ENCODE data around the gene NFIC.
"Not testable (repeated sequence)": the region's sequence is repeated elsewhere in the genome, so short reads cannot be mapped to it uniquely, and the experiment has no call there.

NFIC gene

GRCh38 chr19:3444695-3445234 lies 78.4 kb downstream of the NFIC start:
- no peaks in the 10 kb centered on the region for H3K36me3 Mint-ChIP-seq (ENCODE audit: low read depth)
- H3K27me3 Mint-ChIP-seq: no peaks in the 10 kb centered on the region
- no peaks in the 10 kb centered on the region for H3K9me3 Mint-ChIP-seq

GRCh38 chr19:3446657-3447056 lies 80.3 kb downstream of the NFIC start:
- H3K36me3 Mint-ChIP-seq (ENCODE audit: low read depth); H3K27me3 Mint-ChIP-seq; H3K27ac Mint-ChIP-seq; H3K4me1 Mint-ChIP-seq (ENCODE audit: low read depth); H3K4me3 Mint-ChIP-seq; H3K9me3 Mint-ChIP-seq: not testable (repeated sequence)

More at GRCh38 chr19:3444695-3445234, 78.4 kb downstream of the NFIC start:
- H3K27ac Mint-ChIP-seq: no peak overlapping the region
- H3K4me1 Mint-ChIP-seq (ENCODE audit: low read depth): no peaks in the 10 kb centered on the region
- H3K4me3 Mint-ChIP-seq: no peak overlapping the region

- Mint-ChIP-seq H3K9me3 (no peaks in the 10 kb centered on the region), H3K27me3 (no peaks in the 10 kb centered on the region), H3K27ac (no peak overlapping the region), H3K4me3 (no peak overlapping the region), H3K4me1 (ENCODE audit: low read depth) (no peaks in the 10 kb centered on the region), H3K36me3 (ENCODE audit: low read depth) (peaks cover 12% of the 10 kb centered on the region)
These were observed 82.4 kb downstream of the NFIC start for GRCh38 chr19:3448616-3449334.

- H3K36me3 Mint-ChIP-seq (ENCODE audit: low read depth): peaks cover 12% of the 10 kb centered on the region
- H3K9me3 Mint-ChIP-seq: no peaks in the 10 kb centered on the region
- no peaks in the 10 kb centered on the region for H3K4me1 Mint-ChIP-seq (ENCODE audit: low read depth)
- H3K4me3 Mint-ChIP-seq: no peak overlapping the region
- no peak overlapping the region for H3K27ac Mint-ChIP-seq
- no peaks in the 10 kb centered on the region for H3K27me3 Mint-ChIP-seq
These were observed 84.5 kb downstream of the NFIC start for GRCh38 chr19:3450796-3451411.

- H3K9me3 Mint-ChIP-seq: no peaks in the 10 kb centered on the region
- no peak overlapping the region for H3K4me3 Mint-ChIP-seq
- H3K36me3 Mint-ChIP-seq (ENCODE audit: low read depth): peaks cover 12% of the 10 kb centered on the region
- no peaks in the 10 kb centered on the region for H3K27me3 Mint-ChIP-seq
- no peaks in the 10 kb centered on the region for H3K4me1 Mint-ChIP-seq (ENCODE audit: low read depth)
- H3K27ac Mint-ChIP-seq: no peak overlapping the region
These were observed 85.1 kb downstream of the NFIC start for GRCh38 chr19:3451451-3451866.

- H3K4me1 Mint-ChIP-seq (ENCODE audit: low read depth): no peaks in the 10 kb centered on the region
- no peaks in the 10 kb centered on the region for H3K9me3 Mint-ChIP-seq
- peaks cover 12% of the 10 kb centered on the region for H3K36me3 Mint-ChIP-seq (ENCODE audit: low read depth)
- no peak overlapping the region for H3K4me3 Mint-ChIP-seq
- H3K27me3 Mint-ChIP-seq: no peaks in the 10 kb centered on the region
- H3K27ac Mint-ChIP-seq: no peak overlapping the region
These were observed 86.0 kb downstream of the NFIC start for GRCh38 chr19:3452171-3452941.

- not testable (repeated sequence) for H3K27ac Mint-ChIP-seq; H3K4me3 Mint-ChIP-seq; H3K4me1 Mint-ChIP-seq (ENCODE audit: low read depth); H3K27me3 Mint-ChIP-seq; H3K9me3 Mint-ChIP-seq
- H3K36me3 Mint-ChIP-seq (ENCODE audit: low read depth): peaks cover 12% of the 10 kb centered on the region
These were observed 86.5 kb downstream of the NFIC start for GRCh38 chr19:3452942-3453214.

GRCh38 chr19:3453840-3454239 lies 87.5 kb downstream of the NFIC start:
- H3K36me3 Mint-ChIP-seq (ENCODE audit: low read depth): peaks cover 12% of the 10 kb centered on the region
- H3K27ac Mint-ChIP-seq: no peak overlapping the region
- no peak overlapping the region for H3K4me3 Mint-ChIP-seq
- H3K27me3 Mint-ChIP-seq: no peaks in the 10 kb centered on the region
- no peaks in the 10 kb centered on the region for H3K4me1 Mint-ChIP-seq (ENCODE audit: low read depth)
- H3K9me3 Mint-ChIP-seq: no peaks in the 10 kb centered on the region

- Mint-ChIP-seq H3K27ac (no peak overlapping the region), H3K9me3 (no peaks in the 10 kb centered on the region), H3K4me3 (no peak overlapping the region), H3K27me3 (no peaks in the 10 kb centered on the region), H3K4me1 (ENCODE audit: low read depth) (no peaks in the 10 kb centered on the region), H3K36me3 (ENCODE audit: low read depth) (peaks cover 12% of the 10 kb centered on the region)
These were observed 88.4 kb downstream of the NFIC start for GRCh38 chr19:3454656-3455392.

- H3K36me3 Mint-ChIP-seq (ENCODE audit: low read depth): peaks cover 12% of the 10 kb centered on the region
- H3K27ac Mint-ChIP-seq: no peak overlapping the region
- H3K4me3 Mint-ChIP-seq: no peak overlapping the region
- no peaks in the 10 kb centered on the region for H3K4me1 Mint-ChIP-seq (ENCODE audit: low read depth)
- no peaks in the 10 kb centered on the region for H3K27me3 Mint-ChIP-seq
- H3K9me3 Mint-ChIP-seq: no peaks in the 10 kb centered on the region
These were observed 89.1 kb downstream of the NFIC start for GRCh38 chr19:3455393-3455955.

- no peak overlapping the region for H3K4me3 Mint-ChIP-seq
- H3K4me1 Mint-ChIP-seq (ENCODE audit: low read depth): no peaks in the 10 kb centered on the region
- no peak overlapping the region for H3K27ac Mint-ChIP-seq
- H3K27me3 Mint-ChIP-seq: no peaks in the 10 kb centered on the region
- no peaks in the 10 kb centered on the region for H3K9me3 Mint-ChIP-seq
- H3K36me3 Mint-ChIP-seq (ENCODE audit: low read depth): peaks cover 6% of the 10 kb centered on the region
These were observed 89.7 kb downstream of the NFIC start for GRCh38 chr19:3455960-3456601.

- H3K27ac Mint-ChIP-seq: no peak overlapping the region
- no peaks in the 10 kb centered on the region for H3K9me3 Mint-ChIP-seq
- no peaks in the 10 kb centered on the region for H3K27me3 Mint-ChIP-seq
- no peak overlapping the region for H3K4me3 Mint-ChIP-seq
- H3K4me1 Mint-ChIP-seq (ENCODE audit: low read depth): no peaks in the 10 kb centered on the region
- peaks cover 4% of the 10 kb centered on the region for H3K36me3 Mint-ChIP-seq (ENCODE audit: low read depth)
These were observed 90.6 kb downstream of the NFIC start for GRCh38 chr19:3456925-3457527.

GRCh38 chr19:3457528-3458228 lies 91.3 kb downstream of the NFIC start:
- no peak overlapping the region for H3K27ac Mint-ChIP-seq
- peaks cover 4% of the 10 kb centered on the region for H3K36me3 Mint-ChIP-seq (ENCODE audit: low read depth)
- H3K4me3 Mint-ChIP-seq: no peak overlapping the region
- no peaks in the 10 kb centered on the region for H3K9me3 Mint-ChIP-seq
- no peaks in the 10 kb centered on the region for H3K4me1 Mint-ChIP-seq (ENCODE audit: low read depth)
- no peaks in the 10 kb centered on the region for H3K27me3 Mint-ChIP-seq
